Thymus (tissue), 11 donors: ENCODE results near the gene MRPS23. TPM values are rescaled to one million over a fixed set of nuclear protein-coding genes. Genes with fewer than 3 reads are reported as not detected.

ENCODE experiments used
- DNase-seq, 9 donors: peaks; one replicate each; pipeline ENCODE4 v3.0.0-alpha.2; 2013; ENCODE audit warnings: low spot score in 9 of 9, low read depth in 6 of 9, missing footprints in 1 of 9
- H3K27ac ChIP-seq, 2 donors: one replicate each; pipeline ENCODE4 v1.5.1; 2013; ENCODE audit warnings: control low read depth in 1 of 2, low read depth in 1 of 2, low read length in 1 of 2, mild to moderate bottlenecking in 1 of 2, moderate library complexity in 1 of 2
- H3K27me3 ChIP-seq, 2 donors: one replicate each; pipeline ENCODE4 v1.5.1; 2013; ENCODE audit warnings: low read length in 1 of 2; ENCODE audit not compliant: control insufficient read depth in 2 of 2, insufficient read depth in 1 of 2
- H3K36me3 ChIP-seq, 2 donors: one replicate each; pipeline ENCODE4 v1.5.1; 2013; ENCODE audit warnings: low read length in 1 of 2, mild to moderate bottlenecking in 1 of 2, moderate library complexity in 1 of 2; ENCODE audit not compliant: control insufficient read depth in 2 of 2, insufficient read depth in 2 of 2
- H3K4me1 ChIP-seq, 2 donors: one replicate each; pipeline ENCODE4 v1.5.1; 2013; ENCODE audit warnings: low read length in 2 of 2; ENCODE audit not compliant: control insufficient read depth in 2 of 2, insufficient read depth in 2 of 2
- H3K4me3 ChIP-seq, 2 donors: one replicate each; pipeline ENCODE4 v1.5.1; 2013; ENCODE audit warnings: low read length in 2 of 2, control low read depth in 1 of 2, mild to moderate bottlenecking in 1 of 2
- H3K9me3 ChIP-seq, 2 donors: one replicate each; pipeline ENCODE4 v1.5.1; 2013; ENCODE audit warnings: low read length in 1 of 2, mild to moderate bottlenecking in 1 of 2; ENCODE audit not compliant: control insufficient read depth in 2 of 2, insufficient read depth in 1 of 2
- WGBS: extraction: QIAGEN DNeasy Blood & Tissue Kit; methylation state at CpG from one replicate; pipeline ENCODE4 v1.1.7; 2013; 5-methylcytosine and 5-hydroxymethylcytosine counted together
- polyA plus RNA-seq: library from polyadenylated mRNA; stranded (reverse); fragments of 200-250 nt; gene quantifications from one replicate; pipeline ENCODE4 v1.2.3, GENCODE V29; 2013
- total RNA-seq: library from RNA; stranded (reverse); fragments of 120-200 nt; gene quantifications from one replicate; pipeline ENCODE4 v1.2.4, GENCODE V29; 2013
- donor health status: healthy.

The MRPS23 gene
- total and polyA plus RNA-seq, 2 donors: 22.7 to 50.8 TPM

- Histone ChIP-seq H3K36me3 (no peaks in the 10 kb centered on the region), H3K27me3 (peaks cover 0 to under 1% of the 10 kb centered on the region in 2 donors), H3K4me3 (no peak overlapping the region), H3K9me3 (no peaks in the 10 kb centered on the region), H3K27ac (no peak overlapping the region), H3K4me1 (no peaks in the 10 kb centered on the region)
- 98% methylated on average over 3 of the region's 3 CpGs for WGBS
- no peak for DNase-seq
Observed at GRCh38 chr17:57801044-57801711, 48.7 kb downstream of the MRPS23 start.

GRCh38 chr17:57794841-57795240 is 55.0 kb downstream of the MRPS23 start:
- Histone ChIP-seq H3K27ac (no peak overlapping the region), H3K27me3 (peaks cover 2 to 13% of the 10 kb centered on the region in 2 donors), H3K4me3 (no peak overlapping the region), H3K36me3 (no peaks in the 10 kb centered on the region), H3K9me3 (no peaks in the 10 kb centered on the region), H3K4me1 (no peaks in the 10 kb centered on the region)
- WGBS: 12% methylated on average over 2 of the region's 2 CpGs
- DNase-seq: no peak

GRCh38 chr17:57788725-57789124 is 61.1 kb downstream of the MRPS23 start:
- Histone ChIP-seq H3K27ac (no peak overlapping the region), H3K4me1 (no peaks in the 10 kb centered on the region), H3K4me3 (no peak overlapping the region), H3K27me3 (peaks cover 0 to 32% of the 10 kb centered on the region in 2 donors), H3K9me3 (no peaks in the 10 kb centered on the region), H3K36me3 (no peaks in the 10 kb centered on the region)
- 93% methylated on average over 4 of the region's 4 CpGs for WGBS
- DNase-seq: no peak

- peaks cover 14 to 18% of the 10 kb centered on the region in 2 donors for H3K4me1 ChIP-seq
- peaks cover 0 to 32% of the 10 kb centered on the region in 2 donors for H3K27me3 ChIP-seq
- no peak for DNase-seq
- H3K9me3 ChIP-seq: no peaks in the 10 kb centered on the region
- no peak overlapping the region for H3K27ac ChIP-seq
- 95% methylated on average over 7 of the region's 7 CpGs for WGBS
- H3K36me3 ChIP-seq: no peaks in the 10 kb centered on the region
- H3K4me3 ChIP-seq: no peak overlapping the region
Observed at GRCh38 chr17:57785022-57785421, 64.8 kb downstream of the MRPS23 start.

Other genes starting within 250 kb of the MRPS23 start
- gene CCDC182, start 104.7 kb downstream of the MRPS23 start, total RNA-seq: not detected
- gene CCDC182, start 104.7 kb downstream of the MRPS23 start, polyA plus RNA-seq: 0.05 TPM
- gene CUEDC1, start 105.4 kb upstream of the MRPS23 start, total RNA-seq: 3.1 TPM
- 19.3 TPM for gene CUEDC1, start 105.4 kb upstream of the MRPS23 start, polyA plus RNA-seq
- gene VEZF1, start 138.2 kb upstream of the MRPS23 start, total RNA-seq: 39.7 TPM
- 31.8 TPM for gene VEZF1, start 138.2 kb upstream of the MRPS23 start, polyA plus RNA-seq
- gene SRSF1, start 157.2 kb upstream of the MRPS23 start, total RNA-seq: 307 TPM
- 104 TPM for gene SRSF1, start 157.2 kb upstream of the MRPS23 start, polyA plus RNA-seq
- 11.7 TPM for gene DYNLL2, start 233.4 kb upstream of the MRPS23 start, total RNA-seq
- 23.2 TPM for gene DYNLL2, start 233.4 kb upstream of the MRPS23 start, polyA plus RNA-seq